HG03280 (cell line): ENCODE measurements around the gene CDHR1.
A peak's percentile ranks its signal among the peaks of the same experiment; 100 is the strongest.
"Not testable (repeated sequence)": the region's sequence is repeated elsewhere in the genome, so short reads cannot be mapped to it uniquely, and the experiment has no call there.

ENCODE experiments used
- ATAC-seq: cut with Tn5 transposase; IDR thresholded peaks from one replicate; pipeline ENCODE4 v1.9.1; 2021; ENCODE audit warnings: mild to moderate bottlenecking, moderate library complexity; ENCODE audit not compliant: unreplicated experiment

CDHR1 gene

GRCh38 chr10:84194424-84195043, at the start of gene CDHR1:
Gene CDHR1, plus strand, starts transcription at chr10:84194537. Its CDS starts 224 bp downstream, at chr10:84194761.
- peak; percentile 71 for ATAC-seq

GRCh38 chr10:84147347-84147746, 47.0 kb upstream of the CDHR1 start:
- no peak for ATAC-seq

GRCh38 chr10:84148006-84148597, 46.2 kb upstream of the CDHR1 start:
- ATAC-seq, result not testable (repeated sequence)

GRCh38 chr10:84149854-84150253, 44.5 kb upstream of the CDHR1 start:
- no peak for ATAC-seq

- ATAC-seq, result no peak
Observed at GRCh38 chr10:84152769-84153168, 41.6 kb upstream of the CDHR1 start.

- no peak for ATAC-seq
Observed at GRCh38 chr10:84155521-84155920, 38.8 kb upstream of the CDHR1 start.

- ATAC-seq, result no peak
Observed at GRCh38 chr10:84156009-84156408, 38.3 kb upstream of the CDHR1 start.

GRCh38 chr10:84156768-84157167, 37.6 kb upstream of the CDHR1 start:
- peak; percentile 75 for ATAC-seq

- ATAC-seq, result no peak
Observed at GRCh38 chr10:84158061-84158460, 36.3 kb upstream of the CDHR1 start.

- no peak for ATAC-seq
Observed at GRCh38 chr10:84158550-84158949, 35.8 kb upstream of the CDHR1 start.

GRCh38 chr10:84159076-84159685, 35.2 kb upstream of the CDHR1 start:
- ATAC-seq, result no peak

- no peak for ATAC-seq
Observed at GRCh38 chr10:84160663-84161362, 33.5 kb upstream of the CDHR1 start.

- no peak for ATAC-seq
Observed at GRCh38 chr10:84163996-84164395, 30.3 kb upstream of the CDHR1 start.

GRCh38 chr10:84164442-84164841, 29.9 kb upstream of the CDHR1 start:
- no peak for ATAC-seq

- ATAC-seq, result no peak
Observed at GRCh38 chr10:84166620-84167288, 27.6 kb upstream of the CDHR1 start.

GRCh38 chr10:84167289-84167653, 27.1 kb upstream of the CDHR1 start:
- ATAC-seq, result not testable (repeated sequence)

- ATAC-seq, result not testable (repeated sequence)
Observed at GRCh38 chr10:84168382-84168781, 26.0 kb upstream of the CDHR1 start.

- not testable (repeated sequence) for ATAC-seq
Observed at GRCh38 chr10:84171237-84171636, 23.1 kb upstream of the CDHR1 start.

GRCh38 chr10:84171700-84172466, 22.5 kb upstream of the CDHR1 start:
- ATAC-seq, result peak; percentile 23
